Upper lobe of left lung (tissue), 4 donors: Measurements from ENCODE around the gene MRPL37.

Source experiments
- EP300 ChIP-seq, 4 donors: sonication (generic); formaldehyde crosslinking; IDR thresholded peaks; one replicate each; pipeline ENCODE4 v1.5.1; 2017; ENCODE audit warnings: antibody characterized with exemption in 4 of 4, control low read depth in 2 of 4
- POLR2A ChIP-seq, 4 donors: fragments of 450-650 bp; IDR thresholded peaks; one replicate each; pipeline ENCODE4 v1.5.1; 2016 to 2017; ENCODE audit warnings: antibody characterized with exemption in 4 of 4, mild to moderate bottlenecking in 2 of 4
- POLR2AphosphoS5 ChIP-seq, 2 donors: sonication (generic); formaldehyde crosslinking; IDR thresholded peaks; one replicate each; pipeline ENCODE4 v1.5.1; 2017; ENCODE audit warnings: antibody characterized with exemption in 2 of 2
- TF ChIP-seq, protein P1 (sequence below), 6 experiments: fragments of 450-650 bp in 4 of 6; fragments of 200-600 bp in 2 of 6; sonication (generic) in 2 of 6; IDR thresholded peaks; one replicate each; pipeline ENCODE4 v1.5.1; 2016 to 2019; ENCODE audit warnings: antibody characterized with exemption in 6 of 6

DNA sequence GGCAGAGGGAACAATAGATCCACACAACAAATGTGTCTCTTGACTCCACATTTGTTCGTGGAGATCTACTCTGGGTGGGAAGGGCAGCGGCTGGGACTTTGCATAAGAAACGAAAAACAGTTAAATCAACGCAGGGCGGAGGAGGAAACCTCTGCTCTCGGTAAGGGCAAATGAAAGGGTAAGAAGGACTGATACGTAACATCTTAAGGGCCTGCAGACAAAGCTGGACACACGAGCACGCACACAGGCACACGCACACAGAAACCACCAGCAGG, 57.3 kb downstream of the MRPL37 start:
- TF ChIP-seq POLR2AphosphoS5 (IDR thresholded peaks at IDR 0.05) = no peak
- TF ChIP-seq, protein P1, sequence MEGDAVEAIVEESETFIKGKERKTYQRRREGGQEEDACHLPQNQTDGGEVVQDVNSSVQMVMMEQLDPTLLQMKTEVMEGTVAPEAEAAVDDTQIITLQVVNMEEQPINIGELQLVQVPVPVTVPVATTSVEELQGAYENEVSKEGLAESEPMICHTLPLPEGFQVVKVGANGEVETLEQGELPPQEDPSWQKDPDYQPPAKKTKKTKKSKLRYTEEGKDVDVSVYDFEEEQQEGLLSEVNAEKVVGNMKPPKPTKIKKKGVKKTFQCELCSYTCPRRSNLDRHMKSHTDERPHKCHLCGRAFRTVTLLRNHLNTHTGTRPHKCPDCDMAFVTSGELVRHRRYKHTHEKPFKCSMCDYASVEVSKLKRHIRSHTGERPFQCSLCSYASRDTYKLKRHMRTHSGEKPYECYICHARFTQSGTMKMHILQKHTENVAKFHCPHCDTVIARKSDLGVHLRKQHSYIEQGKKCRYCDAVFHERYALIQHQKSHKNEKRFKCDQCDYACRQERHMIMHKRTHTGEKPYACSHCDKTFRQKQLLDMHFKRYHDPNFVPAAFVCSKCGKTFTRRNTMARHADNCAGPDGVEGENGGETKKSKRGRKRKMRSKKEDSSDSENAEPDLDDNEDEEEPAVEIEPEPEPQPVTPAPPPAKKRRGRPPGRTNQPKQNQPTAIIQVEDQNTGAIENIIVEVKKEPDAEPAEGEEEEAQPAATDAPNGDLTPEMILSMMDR (IDR thresholded peaks at IDR 0.05) = no peak
- TF ChIP-seq POLR2A (IDR thresholded peaks at IDR 0.05) = no peak
- no peak for TF ChIP-seq EP300 (IDR thresholded peaks at IDR 0.05)
